C4-2B (cell line): ENCODE results near the gene SFMBT2.
"Not testable (repeated sequence)": the region's sequence is repeated elsewhere in the genome, so short reads cannot be mapped to it uniquely, and the experiment has no call there.

Experiments used
- H3K27ac ChIP-seq: fragments of 450-650 bp; 2 replicates; pipeline ENCODE4 v1.5.1; 2017
- CTCF ChIP-seq: fragments of 450-650 bp; conservative IDR thresholded peaks from 2 replicates; pipeline ENCODE4 v1.5.1; 2017; ENCODE audit warnings: mild to moderate bottlenecking
- ZFX ChIP-seq: fragments of 450-650 bp; IDR thresholded peaks from 2 replicates; pipeline ENCODE4 v1.6.1; 2017

Gene SFMBT2

GRCh38 chr10:7193369-7193768, 217.5 kb downstream of the SFMBT2 start:
- TF ChIP-seq ZFX (no peak), CTCF (no peak)
- no peak overlapping the region for H3K27ac ChIP-seq

- TF ChIP-seq ZFX, result no peak
- no peak for TF ChIP-seq CTCF
- H3K27ac ChIP-seq, result no peak overlapping the region
Observed at GRCh38 chr10:7192831-7193361, 217.9 kb downstream of the SFMBT2 start.

- H3K27ac ChIP-seq, result no peak overlapping the region
- TF ChIP-seq CTCF, result no peak
- no peak for TF ChIP-seq ZFX
Observed at GRCh38 chr10:7192061-7192460, 218.8 kb downstream of the SFMBT2 start.

- H3K27ac ChIP-seq, result not testable (repeated sequence)
Observed at GRCh38 chr10:7190772-7191171, 220.1 kb downstream of the SFMBT2 start.

- H3K27ac ChIP-seq, result no peak overlapping the region
- TF ChIP-seq ZFX (no peak), CTCF (no peak)
Observed at GRCh38 chr10:7189909-7190308, 220.9 kb downstream of the SFMBT2 start.

- TF ChIP-seq ZFX (no peak), CTCF (no peak)
- H3K27ac ChIP-seq, result no peak overlapping the region
Observed at GRCh38 chr10:7188456-7189050, 222.3 kb downstream of the SFMBT2 start.

DNA sequence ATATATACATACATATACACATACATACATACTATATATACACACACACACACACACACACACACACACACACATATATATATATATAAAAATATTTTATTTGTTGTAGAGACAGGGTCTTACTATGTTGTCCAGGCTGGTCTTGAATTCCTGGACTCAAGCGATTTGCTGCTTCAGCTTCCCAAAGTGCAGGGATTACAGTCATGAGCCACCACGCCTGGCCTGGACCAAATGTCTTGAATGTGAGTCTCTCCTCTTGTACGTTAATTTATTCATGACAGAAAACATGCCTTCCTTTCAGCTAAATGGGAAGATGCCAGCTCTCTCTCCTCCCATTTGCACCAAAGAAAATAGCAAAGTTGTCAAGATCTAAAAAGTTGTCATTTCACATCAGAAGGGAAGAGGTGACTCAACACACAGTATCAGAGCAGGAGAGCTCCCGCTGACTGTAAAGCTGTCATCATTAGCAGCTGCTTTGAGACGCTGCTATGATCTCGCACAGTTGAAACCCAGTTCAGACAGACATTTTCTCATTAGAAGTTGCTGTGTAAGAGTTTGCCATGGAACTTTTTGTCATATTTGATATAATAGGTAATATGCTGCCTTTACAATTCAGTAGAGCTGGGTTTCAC, 224.3 kb downstream of the SFMBT2 start:
- TF ChIP-seq CTCF (no peak), ZFX (no peak)
- no peak overlapping the region for H3K27ac ChIP-seq

DNA sequence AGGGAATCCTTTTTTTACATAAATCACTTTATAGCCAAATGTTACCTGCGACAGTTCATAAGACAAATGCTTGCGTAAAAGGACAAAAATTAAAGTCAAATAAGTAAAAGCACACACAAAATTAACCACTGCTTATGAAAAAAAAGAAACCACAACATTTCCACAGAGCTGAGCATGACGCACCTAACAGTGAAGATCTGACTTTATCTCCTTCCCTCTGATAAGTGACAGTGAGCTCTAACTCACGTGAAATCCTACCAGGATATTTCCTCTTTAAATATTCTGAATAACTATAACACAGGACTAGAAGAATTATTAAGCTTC, 225.5 kb downstream of the SFMBT2 start:
- TF ChIP-seq CTCF (no peak), ZFX (no peak)
- no peak overlapping the region for H3K27ac ChIP-seq
